ENCODE data around the gene RIC8A. TPM values are rescaled to one million over a fixed set of nuclear protein-coding genes. Genes with fewer than 3 reads are reported as not detected.

Gene RIC8A
- total RNA-seq, 1 donor from 2014 or later = 114 TPM

GRCh38 chr11:251550-251949 lies 44.0 kb downstream of the RIC8A start:
- no peak for ATAC-seq (ENCODE audit: low read depth)

DNA sequence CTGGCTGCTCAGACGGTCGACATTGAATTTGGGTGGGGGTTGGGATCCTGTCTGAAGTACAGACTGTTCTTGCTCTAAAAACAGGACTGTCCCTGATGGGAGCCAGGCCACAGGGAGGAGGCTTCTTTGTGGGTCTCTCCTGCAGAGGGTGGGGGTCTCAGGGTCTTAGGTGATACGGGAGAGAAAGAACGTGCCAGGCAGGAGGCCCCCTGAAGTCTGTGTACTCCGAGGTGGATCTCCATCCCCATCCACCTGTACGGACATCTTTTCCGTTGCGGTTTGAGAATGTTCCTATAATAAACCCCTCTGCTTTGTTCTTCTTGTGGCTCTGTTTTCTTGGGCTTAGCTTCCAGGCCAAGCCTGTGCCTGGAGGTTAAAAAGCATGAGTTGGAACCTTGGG lies 45.2 kb downstream of the RIC8A start:
- no peak for DNase-seq
- Mint-ChIP-seq H3K4me3 (no peak overlapping the region), H3K27ac (no peak overlapping the region), H3K36me3 (ENCODE audit: low read depth) (peaks cover 59% of the 10 kb centered on the region), H3K27me3 (no peaks in the 10 kb centered on the region), H3K4me1 (peaks cover 13% of the 10 kb centered on the region), H3K9me3 (no peaks in the 10 kb centered on the region)
- ChIA-PET POLR2A (interaction anchor here (0.6 to 4.8 kb wide), 2 partner anchors 15 to 103 kb away, joined by 4 to 35 read pairs; no protein-coding TSS in a partner anchor), CTCF (interaction anchor here (1.0 to 4.1 kb wide), 4 partner anchors 8 to 102 kb away, joined by 3 to 26 read pairs (median 14); no protein-coding TSS in a partner anchor)
- ATAC-seq (ENCODE audit: low read depth) = no peak
- no peak for TF ChIP-seq CTCF (IDR thresholded peaks at IDR 0.05)
- intact Hi-C loops (cut with micrococcal nuclease) = loop anchor here (5.0 kb wide), 1 partner anchor 195 kb away; no protein-coding TSS in a partner anchor

More at GRCh38 chr11:251550-251949, 44.0 kb downstream of the RIC8A start:
- peaks cover 70% of the 10 kb centered on the region for H3K36me3 Mint-ChIP-seq (ENCODE audit: low read depth)
- peaks cover 2% of the 10 kb centered on the region for H3K4me1 Mint-ChIP-seq
- no peaks in the 10 kb centered on the region for H3K27me3 Mint-ChIP-seq
- no peak for DNase-seq
- H3K9me3 Mint-ChIP-seq = no peaks in the 10 kb centered on the region
- ChIA-PET CTCF (interaction anchor here (1.0 to 4.1 kb wide), 21 partner anchors 8 to 199 kb away, joined by 3 to 28 read pairs (median 6); partner anchors contain the start of genes BET1L, PGGHG and RIC8A), POLR2A (interaction anchor here (0.8 to 4.8 kb wide), 6 partner anchors 14 to 104 kb away, joined by 3 to 35 read pairs (median 6); partner anchors contain the start of gene IFITM2)
- no peak overlapping the region for H3K4me3 Mint-ChIP-seq
- H3K27ac Mint-ChIP-seq = no peak overlapping the region
- intact Hi-C loops (cut with micrococcal nuclease) = loop anchor here (1.0 to 5.0 kb wide), 3 partner anchors 17 to 196 kb away; no protein-coding TSS in a partner anchor
- no peak for TF ChIP-seq CTCF (IDR thresholded peaks at IDR 0.05)

- Mint-ChIP-seq H3K4me3 (no peak overlapping the region), H3K27me3 (no peaks in the 10 kb centered on the region), H3K27ac (no peak overlapping the region), H3K36me3 (ENCODE audit: low read depth) (peaks cover 53% of the 10 kb centered on the region), H3K4me1 (peaks cover 19% of the 10 kb centered on the region), H3K9me3 (no peaks in the 10 kb centered on the region)
- DNase-seq = no peak
- POLR2A ChIA-PET = interaction anchor here (4.8 kb wide), 1 partner anchor 15 kb away, joined by 35 read pairs; no protein-coding TSS in a partner anchor
- no peak for ATAC-seq (ENCODE audit: low read depth)
- TF ChIP-seq CTCF (IDR thresholded peaks at IDR 0.05) = no peak
- CTCF ChIA-PET = interaction anchor here (4.1 kb wide), 1 partner anchor 52 kb away, joined by 25 read pairs; no protein-coding TSS in a partner anchor
- intact Hi-C loops (cut with micrococcal nuclease) = loop anchor here (5.0 kb wide), 1 partner anchor 194 kb away; no protein-coding TSS in a partner anchor
Observed at GRCh38 chr11:253160-253885, 45.8 kb downstream of the RIC8A start.

DNA sequence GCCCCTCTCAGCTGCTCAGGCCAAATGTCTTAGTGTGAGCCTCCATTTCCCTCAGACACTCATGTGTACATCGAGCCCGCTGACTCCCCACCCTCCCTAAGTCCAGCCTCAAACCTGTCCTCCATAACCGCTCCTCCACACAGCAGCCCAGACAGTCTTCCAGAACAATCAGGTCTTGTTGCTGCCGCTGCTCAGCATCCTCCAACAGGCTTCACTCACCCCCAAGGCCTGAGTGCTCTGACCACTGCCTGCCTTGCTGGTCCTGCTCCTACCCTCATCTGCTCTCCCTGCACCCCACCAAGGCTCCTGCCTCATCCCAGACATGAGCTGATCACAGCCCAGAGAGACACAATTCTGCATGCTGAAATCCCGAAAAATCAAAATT lies 46.4 kb downstream of the RIC8A start:
- no peaks in the 10 kb centered on the region for H3K27me3 Mint-ChIP-seq
- no peak for TF ChIP-seq CTCF (IDR thresholded peaks at IDR 0.05)
- ChIA-PET POLR2A (interaction anchor here (4.8 kb wide), 1 partner anchor 14 kb away, joined by 35 read pairs; no protein-coding TSS in a partner anchor), CTCF (interaction anchor here (4.1 kb wide), 1 partner anchor 52 kb away, joined by 25 read pairs; no protein-coding TSS in a partner anchor)
- no peak overlapping the region for H3K27ac Mint-ChIP-seq
- no peak for DNase-seq
- peaks cover 47% of the 10 kb centered on the region for H3K36me3 Mint-ChIP-seq (ENCODE audit: low read depth)
- ATAC-seq (ENCODE audit: low read depth) = no peak
- H3K9me3 Mint-ChIP-seq = no peaks in the 10 kb centered on the region
- intact Hi-C loops (cut with micrococcal nuclease) = loop anchor here (5.0 kb wide), 1 partner anchor 193 kb away; no protein-coding TSS in a partner anchor
- peaks cover 23% of the 10 kb centered on the region for H3K4me1 Mint-ChIP-seq
- H3K4me3 Mint-ChIP-seq = no peak overlapping the region

DNA sequence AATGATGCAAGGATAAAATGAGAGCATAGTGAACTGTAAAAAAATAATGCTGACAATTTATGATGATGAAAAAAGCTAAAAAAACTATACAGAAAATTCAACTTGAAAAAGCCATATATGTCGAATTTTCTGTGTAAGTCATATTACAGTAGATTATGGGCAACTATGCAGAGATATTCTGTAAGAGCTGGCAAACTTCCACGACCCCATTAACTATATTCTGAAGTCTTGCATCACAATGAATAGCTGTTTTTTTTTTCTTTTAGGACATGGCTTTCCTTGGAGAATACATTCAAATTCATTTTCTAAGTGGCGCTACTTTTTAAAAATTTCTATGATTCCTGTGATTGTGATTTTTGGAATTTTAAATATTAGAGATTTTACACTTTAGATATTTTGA lies 47.7 kb downstream of the RIC8A start:
- H3K9me3 Mint-ChIP-seq = no peaks in the 10 kb centered on the region
- ATAC-seq (ENCODE audit: low read depth) (no peak), DNase-seq (no peak)
- no peak for TF ChIP-seq CTCF (IDR thresholded peaks at IDR 0.05)
- H3K27ac Mint-ChIP-seq = no peak overlapping the region
- H3K27me3 Mint-ChIP-seq = no peaks in the 10 kb centered on the region
- H3K4me3 Mint-ChIP-seq = no peak overlapping the region
- POLR2A ChIA-PET = interaction anchor here (0.8 kb wide), 1 partner anchor 13 kb away, joined by 3 read pairs; no protein-coding TSS in a partner anchor
- intact Hi-C loops (cut with micrococcal nuclease) = no loop called here
- CTCF ChIA-PET = no interaction called here
- peaks cover 35% of the 10 kb centered on the region for H3K36me3 Mint-ChIP-seq (ENCODE audit: low read depth)
- peaks cover 31% of the 10 kb centered on the region for H3K4me1 Mint-ChIP-seq

All from activated B cell treated with CpG ODN at 0.5 μM for 24 hours (primary cell).